Amniotic stem cell (primary cell): ENCODE results near the gene CYP27B1.

Experiments used
- DNase-seq: peaks from one replicate; lab custom pipeline; 2025; lab: John Stamatoyannopoulos, UW

The CYP27B1 gene

GRCh38 chr12:57766464-57767304 is at the start of gene CYP27B1:
Gene CYP27B1, minus strand, starts transcription at chr12:57767078. Its CDS starts 37 bp downstream, at chr12:57767041.
- no peak for DNase-seq

- DNase-seq = no peak
Measured at GRCh38 chr12:57816001-57816854, 49.4 kb upstream of the CYP27B1 start.

DNA sequence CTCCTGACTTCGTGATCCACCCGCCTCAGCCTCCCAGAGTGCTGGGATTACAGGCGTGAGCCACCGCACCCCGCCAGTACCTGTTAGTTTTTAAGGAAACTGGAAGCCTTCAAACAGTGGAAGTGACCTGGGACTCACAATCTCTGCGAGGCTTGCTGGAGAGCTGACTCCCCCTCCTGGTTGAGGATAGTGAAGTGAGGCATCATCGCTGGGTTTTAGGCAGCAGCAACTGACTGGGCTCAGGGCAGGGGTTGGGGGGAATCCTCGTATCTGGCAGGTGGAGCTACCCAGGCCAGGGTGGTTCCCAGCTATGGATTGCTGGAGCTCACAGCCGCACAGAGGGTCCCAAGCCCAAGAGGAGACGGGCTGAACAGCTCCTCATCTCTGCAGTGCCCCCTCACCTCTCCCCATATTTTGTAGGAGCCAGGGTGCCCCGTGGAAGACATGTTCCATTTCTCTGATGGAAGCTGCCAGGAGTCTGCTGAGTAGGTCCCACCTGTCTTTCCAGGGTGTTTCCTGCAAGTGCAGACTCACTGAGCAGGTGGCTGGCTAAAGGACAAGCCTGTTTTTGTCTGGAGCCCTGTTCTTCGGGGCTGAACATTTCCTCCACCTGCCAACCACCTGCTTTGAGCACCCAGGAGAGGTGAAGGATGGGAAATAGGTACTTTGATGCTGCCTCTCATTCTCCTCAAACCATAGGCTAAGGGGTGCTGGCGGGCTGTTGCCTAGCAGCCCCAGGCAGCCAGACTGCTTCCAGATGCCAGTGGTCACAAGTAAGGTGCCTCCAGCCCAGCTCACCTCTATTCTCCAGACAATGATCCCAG is 48.5 kb upstream of the CYP27B1 start:
- DNase-seq = no peak

GRCh38 chr12:57813971-57814772 is 47.3 kb upstream of the CYP27B1 start:
- no peak for DNase-seq

- no peak for DNase-seq
Measured at GRCh38 chr12:57813111-57813970, 46.5 kb upstream of the CYP27B1 start.

DNA sequence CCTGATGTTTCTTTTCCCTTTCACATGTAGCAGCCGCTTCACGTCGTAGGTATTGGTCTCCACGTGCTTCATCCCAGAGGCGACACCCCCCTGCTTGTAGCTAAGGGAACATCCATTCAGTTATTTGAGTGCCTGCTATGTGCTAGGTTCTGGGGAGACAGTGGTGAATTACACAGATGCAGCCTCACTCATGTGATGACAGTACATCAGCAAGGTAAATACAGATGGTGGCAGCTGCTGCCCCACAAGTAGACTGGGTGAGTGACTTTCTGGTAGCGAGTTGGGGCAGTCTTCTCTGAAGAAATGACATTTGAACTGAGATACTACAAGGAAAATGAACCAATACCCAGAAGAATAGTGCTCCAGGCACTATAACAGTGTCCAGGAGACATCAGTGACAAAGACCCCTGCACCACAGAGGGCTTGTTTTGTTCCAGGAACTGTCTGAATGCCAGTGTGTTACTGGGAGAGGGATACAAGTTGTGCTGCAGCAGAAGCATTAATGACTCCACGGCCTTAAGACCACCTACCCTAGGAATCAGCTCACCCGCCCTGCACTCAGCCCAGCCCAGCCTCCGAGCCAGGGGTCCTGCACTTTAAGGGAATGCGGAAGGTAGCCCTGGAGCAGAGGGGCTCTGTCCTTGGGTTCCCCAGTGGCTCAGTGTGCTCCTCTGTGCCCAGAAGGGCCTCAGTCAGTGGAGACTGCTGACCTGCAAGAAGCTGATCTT is 44.3 kb upstream of the CYP27B1 start:
- no peak for DNase-seq

- no peak for DNase-seq
Measured at GRCh38 chr12:57810450-57810849, 43.6 kb upstream of the CYP27B1 start.

DNA sequence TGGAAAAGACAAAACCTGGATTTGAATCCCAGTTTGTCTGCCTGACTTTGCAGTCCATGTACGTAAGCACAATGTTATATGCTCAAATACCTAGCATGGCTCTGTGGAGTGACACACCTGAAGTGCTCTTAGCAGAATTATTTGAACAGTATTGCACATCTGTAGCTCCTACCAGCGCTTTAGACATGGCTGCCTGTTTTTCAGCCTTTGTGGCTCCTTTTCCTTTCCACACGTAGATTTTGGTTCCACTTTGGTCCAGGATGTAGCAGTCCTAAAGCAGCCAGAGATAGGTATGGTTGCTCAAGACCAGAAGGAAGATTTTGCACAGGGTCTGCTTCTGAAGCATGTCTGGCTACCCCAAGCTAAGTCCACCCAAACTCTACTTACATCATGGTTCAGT is 42.5 kb upstream of the CYP27B1 start:
- no peak for DNase-seq

GRCh38 chr12:57808351-57808750 is 41.5 kb upstream of the CYP27B1 start:
- DNase-seq = no peak

GRCh38 chr12:57807285-57807684 is 40.4 kb upstream of the CYP27B1 start:
- DNase-seq = no peak

GRCh38 chr12:57806677-57807076 is 39.8 kb upstream of the CYP27B1 start:
- no peak for DNase-seq

- DNase-seq = no peak
Measured at GRCh38 chr12:57803319-57803893, 36.5 kb upstream of the CYP27B1 start.

GRCh38 chr12:57802607-57803006 is 35.7 kb upstream of the CYP27B1 start:
- no peak for DNase-seq

GRCh38 chr12:57800965-57801364 is 34.1 kb upstream of the CYP27B1 start:
- no peak for DNase-seq

GRCh38 chr12:57797933-57798332 is 31.1 kb upstream of the CYP27B1 start:
- DNase-seq = no peak

- no peak for DNase-seq
Measured at GRCh38 chr12:57796996-57797395, 30.1 kb upstream of the CYP27B1 start.

GRCh38 chr12:57795354-57795753 is 28.5 kb upstream of the CYP27B1 start:
- no peak for DNase-seq

GRCh38 chr12:57793920-57794319 is 27.0 kb upstream of the CYP27B1 start:
- no peak for DNase-seq

DNA sequence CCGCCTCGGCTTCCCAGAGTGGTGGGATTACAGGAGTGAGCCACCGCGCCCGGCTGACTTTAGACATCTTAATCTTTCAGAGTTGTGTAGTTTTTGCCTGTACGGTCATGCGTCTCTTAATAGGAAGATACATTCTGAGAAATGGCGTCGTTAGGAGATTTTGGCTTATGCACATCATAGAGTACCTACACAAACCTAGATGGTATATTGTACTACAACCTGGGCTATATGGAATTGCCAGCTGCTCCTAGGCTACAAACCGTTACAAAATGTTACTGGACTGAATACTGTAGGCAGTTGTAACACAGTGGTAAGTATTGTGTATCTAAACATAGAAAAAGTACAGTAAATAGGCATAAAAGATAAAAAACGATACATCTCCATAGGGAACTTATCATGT is 17.0 kb upstream of the CYP27B1 start:
- DNase-seq = no peak
